Activated CD4-positive, alpha-beta T cell treated with anti-CD3 and anti-CD28 coated beads, Interleukin-2, amount 50 U/mL, for 1 hour (primary cell): ENCODE measurements around the gene IFI6.
"Not testable (repeated sequence)": the region's sequence is repeated elsewhere in the genome, so short reads cannot be mapped to it uniquely, and the experiment has no call there.

Experiments used
- DNase-seq: peaks from one replicate; pipeline ENCODE4 v3.0.0-alpha.2; 2020

Gene IFI6

GRCh38 chr1:27649306-27649635 is 22.7 kb downstream of the IFI6 start:
- no peak for DNase-seq

- DNase-seq: no peak
Observed at GRCh38 chr1:27648602-27649305, 23.2 kb downstream of the IFI6 start.

- DNase-seq: no peak
Observed at GRCh38 chr1:27647328-27647727, 24.7 kb downstream of the IFI6 start.

GRCh38 chr1:27646676-27647075 is 25.3 kb downstream of the IFI6 start:
- DNase-seq: no peak

GRCh38 chr1:27645071-27645415 is 26.9 kb downstream of the IFI6 start:
- no peak for DNase-seq

GRCh38 chr1:27644369-27645070 is 27.5 kb downstream of the IFI6 start:
- DNase-seq: no peak

- DNase-seq: peak; percentile 71
Observed at GRCh38 chr1:27643600-27644368, 28.2 kb downstream of the IFI6 start.

GRCh38 chr1:27640514-27640913 is 31.5 kb downstream of the IFI6 start:
- not testable (repeated sequence) for DNase-seq

- no peak for DNase-seq
Observed at GRCh38 chr1:27638805-27639204, 33.2 kb downstream of the IFI6 start.

GRCh38 chr1:27638047-27638734 is 33.8 kb downstream of the IFI6 start:
- no peak for DNase-seq

- DNase-seq: no peak
Observed at GRCh38 chr1:27635396-27636142, 36.4 kb downstream of the IFI6 start.

- no peak for DNase-seq
Observed at GRCh38 chr1:27634985-27635367, 37.0 kb downstream of the IFI6 start, which contains the start of gene FGR. TSS of gene FGR (minus strand) at chr1:27635185. CDS start at chr1:27623916, 11,269 bp downstream.

GRCh38 chr1:27634177-27634984 is 37.6 kb downstream of the IFI6 start:
- no peak for DNase-seq

- DNase-seq: no peak
Observed at GRCh38 chr1:27633640-27634176, 38.3 kb downstream of the IFI6 start.

GRCh38 chr1:27633298-27633610 is 38.7 kb downstream of the IFI6 start:
- no peak for DNase-seq

GRCh38 chr1:27632387-27633297 is 39.4 kb downstream of the IFI6 start:
- peak; percentile 49 for DNase-seq

GRCh38 chr1:27630859-27631491 is 41.0 kb downstream of the IFI6 start:
- no peak for DNase-seq

GRCh38 chr1:27628712-27629111 is 43.3 kb downstream of the IFI6 start:
- DNase-seq: no peak

- not testable (repeated sequence) for DNase-seq
Observed at GRCh38 chr1:27627733-27628132, 44.3 kb downstream of the IFI6 start.

GRCh38 chr1:27627061-27627460 is 44.9 kb downstream of the IFI6 start:
- no peak for DNase-seq
